Breast epithelium (tissue), 4 donors: ENCODE results near the gene PRRC2B. TPM values are rescaled to one million over a fixed set of nuclear protein-coding genes. Genes with fewer than 3 reads are reported as not detected.
A peak's percentile ranks its signal among the peaks of the same experiment; 100 is the strongest.
"Not testable (repeated sequence)": the region's sequence is repeated elsewhere in the genome, so short reads cannot be mapped to it uniquely, and the experiment has no call there.

Experiments
- DNase-seq, 2 donors: peaks; one replicate each; pipeline ENCODE4 v3.0.0-alpha.2; 2019; ENCODE audit warnings: low spot score in 2 of 2
- H3K27ac ChIP-seq, 2 donors: fragments of 200-600 bp; sonication (generic) in 1 of 2; one replicate each; pipeline ENCODE4 v1.5.1; 2016 to 2019; ENCODE audit warnings: mild to moderate bottlenecking in 1 of 2
- H3K27me3 ChIP-seq, 2 donors: fragments of 200-600 bp; sonication (generic) in 1 of 2; one replicate each; pipeline versions ENCODE4 v1.5.1 to v1.6.0; 2017 to 2019; ENCODE audit warnings: control low read depth in 1 of 2, mild to moderate bottlenecking in 1 of 2
- H3K36me3 ChIP-seq: fragments of 200-600 bp; one replicate; pipeline ENCODE4 v1.5.1; 2019
- H3K4me1 ChIP-seq, 2 donors: fragments of 200-600 bp; sonication (generic); one replicate each; pipeline ENCODE4 v1.5.1; 2016 to 2019; ENCODE audit warnings: control low read depth in 1 of 2
- H3K4me3 ChIP-seq, 3 donors: fragments of 200-600 bp; sonication (generic); 1 replicate in 2 of 3; 2 replicates in 1 of 3; pipeline ENCODE4 v1.5.1; 2016 to 2019; ENCODE audit warnings: mild to moderate bottlenecking in 3 of 3, moderate library complexity in 2 of 3
- H3K9me3 ChIP-seq, 2 donors: fragments of 200-600 bp; sonication (generic) in 1 of 2; one replicate each; pipeline ENCODE4 v1.5.1; 2016 to 2019; ENCODE audit warnings: control low read depth in 1 of 2
- CTCF ChIP-seq, 3 donors: fragments of 450-650 bp; IDR thresholded peaks; one replicate each; pipeline ENCODE4 v1.5.1; 2016 to 2017; ENCODE audit warnings: antibody characterized with exemption in 3 of 3, mild to moderate bottlenecking in 3 of 3, moderate library complexity in 3 of 3
- POLR2A ChIP-seq: fragments of 450-650 bp; IDR thresholded peaks from one replicate; pipeline ENCODE4 v1.6.1; 2016; ENCODE audit warnings: antibody characterized with exemption, mild to moderate bottlenecking, moderate library complexity
- POLR2AphosphoS5 ChIP-seq, 3 donors: sonication (generic); formaldehyde crosslinking; IDR thresholded peaks; one replicate each; pipeline ENCODE4 v1.6.1; 2017; ENCODE audit warnings: antibody characterized with exemption in 3 of 3
- intact Hi-C: fragments of 100-400 bp; cut with DNase I; formaldehyde crosslinking; loops from one replicate; pipeline ENCODE4 v1.15.1; 2023; ENCODE audit warnings: low total_unique reads
- total RNA-seq, 3 donors: library from RNA; depleted of rRNA; stranded (reverse); fragments of >200 nt; gene quantifications; one replicate each; pipeline ENCODE4 v1.1.0, GENCODE V29; 2016

The PRRC2B gene
- total RNA-seq: 100 to 1,000 TPM in 2 of 3 donors, 10 to 100 TPM in 1; 95.9 to 143 (median 102) TPM

- peak within 1 kb of the TSS; percentile 99 to 100 for H3K27ac ChIP-seq
- H3K4me1 ChIP-seq: peaks cover 19 to 28% of the 10 kb centered on the region in 2 donors
- H3K4me3 ChIP-seq: peak within 1 kb of the TSS; percentile 66 to 89 (median 73)
- peak; percentile 70 to 87 for DNase-seq
- no peaks in the 10 kb centered on the region for H3K36me3 ChIP-seq
- H3K9me3 ChIP-seq: no peaks in the 10 kb centered on the region
- H3K27me3 ChIP-seq: no peaks in the 10 kb centered on the region
- intact Hi-C loops: loop anchor here (10.0 kb wide), 1 partner anchor 81 kb away; no protein-coding TSS in a partner anchor
- TF ChIP-seq CTCF (IDR thresholded peaks at IDR 0.05) (no peak), POLR2AphosphoS5 (IDR thresholded peaks at IDR 0.05) (peak in 2 of 3 donors; percentile 11 to 69)
Measured at GRCh38 chr9:131393622-131394463, at the start of gene PRRC2B. Gene PRRC2B, plus strand, starts transcription at chr9:131394086. Its CDS starts 36,059 bp downstream, at chr9:131430145.

GRCh38 chr9:131344931-131345535 lies 48.9 kb upstream of the PRRC2B start:
- DNase-seq, H3K9me3 ChIP-seq, H3K36me3 ChIP-seq, H3K4me3 ChIP-seq, intact Hi-C loops, H3K27me3 ChIP-seq, H3K27ac ChIP-seq, H3K4me1 ChIP-seq: not testable (repeated sequence)

GRCh38 chr9:131346559-131346958 lies 47.3 kb upstream of the PRRC2B start:
- no peak for TF ChIP-seq CTCF (IDR thresholded peaks at IDR 0.05)
- no peak for TF ChIP-seq POLR2AphosphoS5 (IDR thresholded peaks at IDR 0.05)
- TF ChIP-seq POLR2A: no peak
- intact Hi-C loops: no loop called here
- Histone ChIP-seq H3K4me1 (peaks cover 0 to 7% of the 10 kb centered on the region in 2 donors), H3K9me3 (no peaks in the 10 kb centered on the region), H3K36me3 (no peaks in the 10 kb centered on the region), H3K27ac (no peak overlapping the region), H3K27me3 (no peaks in the 10 kb centered on the region), H3K4me3 (no peak overlapping the region)
- no peak for DNase-seq

GRCh38 chr9:131347376-131348020 lies 46.4 kb upstream of the PRRC2B start:
- Histone ChIP-seq H3K4me1 (peaks cover 0 to 7% of the 10 kb centered on the region in 2 donors), H3K4me3 (no peak overlapping the region), H3K36me3 (no peaks in the 10 kb centered on the region), H3K27ac (no peak overlapping the region), H3K27me3 (no peaks in the 10 kb centered on the region), H3K9me3 (no peaks in the 10 kb centered on the region)
- DNase-seq: no peak
- TF ChIP-seq POLR2A: no peak
- TF ChIP-seq POLR2AphosphoS5 (IDR thresholded peaks at IDR 0.05): no peak
- TF ChIP-seq CTCF (IDR thresholded peaks at IDR 0.05): no peak
- intact Hi-C loops: no loop called here

GRCh38 chr9:131348631-131349521 lies 45.0 kb upstream of the PRRC2B start:
- H3K4me1 ChIP-seq: peaks cover 0 to 7% of the 10 kb centered on the region in 2 donors
- no peaks in the 10 kb centered on the region for H3K36me3 ChIP-seq
- intact Hi-C loops: no loop called here
- no peaks in the 10 kb centered on the region for H3K9me3 ChIP-seq
- no peak for TF ChIP-seq POLR2A
- no peak for TF ChIP-seq CTCF (IDR thresholded peaks at IDR 0.05)
- no peak for TF ChIP-seq POLR2AphosphoS5 (IDR thresholded peaks at IDR 0.05)
- no peak for DNase-seq
- H3K27ac ChIP-seq: no peak overlapping the region
- H3K4me3 ChIP-seq: no peak overlapping the region
- no peaks in the 10 kb centered on the region for H3K27me3 ChIP-seq
